HCT116 (cell line): ENCODE measurements around the gene IFT122. TPM values are rescaled to one million over a fixed set of nuclear protein-coding genes. Genes with fewer than 3 reads are reported as not detected.

Experiments used
- ATAC-seq: fragments of 200-7000 bp; cut with Tn5 transposase; 2 replicates; pipeline ENCODE4 v1.9.1; 2020; ENCODE audit warnings: mild to moderate bottlenecking, moderate library complexity
- BruUV-seq: library from RNA; stranded (reverse); fragments of 400-500 nt; replicated peaks from 2 replicates; lab custom pipeline; 2021; lab: Mats Ljungman, UMichigan
- CTCF ChIA-PET: fragments of 300-600 bp; sonication (Branson Sonifier 250); formaldehyde crosslinking; loops from one replicate; lab custom pipeline; 2021; ENCODE audit warnings: antibody characterized with exemption; lab: Charles Lee
- POLR2A ChIA-PET: fragments of 300-600, 350-600 bp; sonication (Branson Sonifier 250); formaldehyde crosslinking; loops from one replicate; lab custom pipeline; 2021; ENCODE audit warnings: antibody characterized with exemption; lab: Charles Lee
- RAD21 ChIA-PET, 2 experiments: fragments of 300-600 bp; sonication (Branson Sonifier 250); formaldehyde crosslinking; loops; one replicate each; lab custom pipeline; 2023; ENCODE audit warnings: low total read pairs in 2 of 2; ENCODE audit not compliant: uncharacterized antibody in 2 of 2, unreplicated experiment in 2 of 2, low non-redundant PET in 1 of 2; lab: Charles Lee
- DNase-seq: peaks from one replicate; pipeline ENCODE4 v3.0.0-alpha.2; 2010; ENCODE audit warnings: low read depth, low spot score
- H2AFZ ChIP-seq: fragments of 200-600 bp; shearing (Covaris generic), sonication (generic); 2 replicates; pipeline ENCODE4 v1.6.1; 2017; ENCODE audit warnings: low read depth, mixed run types, mixed read lengths, antibody characterized with exemption, low read length; ENCODE audit not compliant: poor library complexity, severe bottlenecking
- H3K27ac ChIP-seq: 2 replicates; pipeline ENCODE4 v1.5.1; 2012; ENCODE audit warnings: low read depth, low read length
- H3K27me3 ChIP-seq: fragments of 200-600 bp; sonication (generic); 2 replicates; pipeline ENCODE4 v1.6.1; 2016; ENCODE audit warnings: mixed run types, low read length, mixed read lengths; ENCODE audit not compliant: insufficient read depth
- H3K36me3 ChIP-seq, 2 experiments: fragments of 200-500 bp in 1 of 2; fragments of 200-600 bp in 1 of 2; sonication (Bioruptor generic) in 1 of 2; sonication (generic) in 1 of 2; 2 replicates each; pipeline versions ENCODE4 v1.5.1 to v1.6.1; 2014 to 2016; ENCODE audit warnings: low read length in 2 of 2, inconsistent platforms in 1 of 2, mixed read lengths in 1 of 2, mixed run types in 1 of 2; ENCODE audit not compliant: insufficient read depth in 2 of 2, control insufficient read depth in 1 of 2
- H3K4me1 ChIP-seq, 2 experiments: fragments of 200-600 bp in 1 of 2; sonication (generic) in 1 of 2; 2 replicates each; pipeline versions ENCODE4 v1.5.1 to v1.6.1; 2012 to 2017; ENCODE audit warnings: low read length in 2 of 2, inconsistent platforms in 1 of 2, mild to moderate bottlenecking in 1 of 2, mixed read lengths in 1 of 2, mixed run types in 1 of 2, moderate library complexity in 1 of 2; ENCODE audit not compliant: insufficient read depth in 2 of 2, control insufficient read depth in 1 of 2
- H3K4me2 ChIP-seq: fragments of 200-600 bp; sonication (generic); 2 replicates; pipeline ENCODE4 v1.6.1; 2017; ENCODE audit warnings: mixed run types, low read length, mixed read lengths
- H3K4me3 ChIP-seq, 2 experiments: fragments of 200-600 bp in 1 of 2; sonication (generic) in 1 of 2; replicated peaks in 1 of 2; 2 replicates each; pipeline ENCODE4 v1.5.1; 2011 to 2016; ENCODE audit warnings: low read length in 2 of 2, control low read depth in 1 of 2, low read depth in 1 of 2, mild to moderate bottlenecking in 1 of 2, mixed read lengths in 1 of 2, mixed run types in 1 of 2
- H3K79me2 ChIP-seq: fragments of 200-600 bp; sonication (generic); 2 replicates; pipeline ENCODE4 v1.6.1; 2017; ENCODE audit warnings: mild to moderate bottlenecking, mixed run types, low read length, moderate library complexity, mixed read lengths; ENCODE audit not compliant: insufficient read depth
- H3K9ac ChIP-seq: fragments of 200-600 bp; sonication (generic); 2 replicates; pipeline ENCODE4 v1.6.1; 2016; ENCODE audit warnings: low read length, mixed read lengths
- H3K9me2 ChIP-seq: fragments of 200-600 bp; sonication (generic), shearing (Covaris generic); 2 replicates; pipeline ENCODE4 v1.6.1; 2017; ENCODE audit warnings: mixed run types, mild to moderate bottlenecking, moderate library complexity; ENCODE audit not compliant: insufficient read depth
- H3K9me3 ChIP-seq, 2 experiments: fragments of 200-500 bp in 1 of 2; fragments of 200-600 bp in 1 of 2; sonication (Bioruptor generic) in 1 of 2; sonication (generic) in 1 of 2; 2 replicates each; pipeline ENCODE4 v1.6.1; 2014 to 2017; ENCODE audit warnings: low read length in 2 of 2, mixed read lengths in 2 of 2, inconsistent platforms in 1 of 2, low read depth in 1 of 2, mild to moderate bottlenecking in 1 of 2, mixed run types in 1 of 2, moderate library complexity in 1 of 2; ENCODE audit not compliant: control insufficient read depth in 1 of 2, insufficient read depth in 1 of 2
- H4K20me1 ChIP-seq: fragments of 200-600 bp; sonication (generic), shearing (Covaris generic); 2 replicates; pipeline ENCODE4 v1.6.1; 2017; ENCODE audit warnings: mixed run types, mild to moderate bottlenecking, moderate library complexity; ENCODE audit not compliant: insufficient read depth
- CEBPB ChIP-seq: IDR thresholded peaks from 2 replicates; pipeline ENCODE4 v1.6.1; 2012; ENCODE audit warnings: low read depth
- CTCF ChIP-seq, 3 experiments: fragments of 200-600 bp in 1 of 3; sonication (generic) in 1 of 3; IDR thresholded peaks in 2 of 3; conservative IDR thresholded peaks in 1 of 3; 2 replicates each; pipeline ENCODE4 v1.5.1; 2012 to 2017; ENCODE audit warnings: low read depth in 2 of 3, low read length in 2 of 3, antibody characterized with exemption in 1 of 3, borderline replicate concordance in 1 of 3, control low read depth in 1 of 3, mild to moderate bottlenecking in 1 of 3, mixed read lengths in 1 of 3, mixed run types in 1 of 3, moderate library complexity in 1 of 3; ENCODE audit not compliant: insufficient read depth in 1 of 3
- ELF1 ChIP-seq: IDR thresholded peaks from 2 replicates; pipeline ENCODE4 v1.6.1; 2012; ENCODE audit warnings: low read depth, borderline replicate concordance
- EZH2phosphoT487 ChIP-seq: fragments of 200-600 bp; IDR thresholded peaks from 2 replicates; pipeline ENCODE4 v1.6.1; 2018; ENCODE audit warnings: antibody characterized with exemption, borderline replicate concordance
- MAX ChIP-seq: IDR thresholded peaks from 2 replicates; pipeline ENCODE4 v1.6.1; 2012
- SRF ChIP-seq: IDR thresholded peaks from 2 replicates; pipeline ENCODE4 v1.6.1; 2012; ENCODE audit warnings: low read depth
- TCF7L2 ChIP-seq: IDR thresholded peaks from 2 replicates; pipeline ENCODE4 v1.7.0; 2011; ENCODE audit warnings: borderline replicate concordance, inconsistent platforms; ENCODE audit not compliant: insufficient read depth, insufficient read length; ENCODE audit errors: extremely low read depth
- ZBTB33 ChIP-seq: IDR thresholded peaks from 2 replicates; pipeline ENCODE4 v1.6.1; 2011; ENCODE audit warnings: mild to moderate bottlenecking, low read length, moderate library complexity; ENCODE audit not compliant: insufficient replicate concordance; ENCODE audit errors: extremely low read depth
- intact Hi-C: fragments of 100-400 bp; cut with micrococcal nuclease; formaldehyde crosslinking; loops from 2 replicates; pipeline ENCODE4 v1.10.0; 2022
- total RNA-seq: library from RNA; stranded (reverse); gene quantifications from one replicate; pipeline ENCODE4 v1.2.1, GENCODE V29; 2021; ENCODE audit not compliant: unreplicated experiment

IFT122 gene
- total RNA-seq, 1 experiment from 2014 or later = 21.4 TPM

- ChIA-PET RAD21 (no interaction called here), CTCF (no interaction called here), POLR2A (no interaction called here)
- Histone ChIP-seq H3K9ac (no peak overlapping the region), H3K27me3 (no peaks in the 10 kb centered on the region), H3K27ac (no peak overlapping the region), H2AFZ (no peak overlapping the region), H3K4me2 (no peak overlapping the region), H3K9me2 (no peaks in the 10 kb centered on the region), H3K4me1 (peaks cover 0 to 5% of the 10 kb centered on the region in 2 experiments; a peak in 2 of 4 replicates), H4K20me1 (no peaks in the 10 kb centered on the region), H3K79me2 (no peaks in the 10 kb centered on the region), H3K36me3 (no peaks in the 10 kb centered on the region), H3K9me3 (no peaks in the 10 kb centered on the region), H3K4me3 (no peak overlapping the region)
- no peak for DNase-seq
- TF ChIP-seq ELF1 (no peak), MAX (no peak), CTCF (IDR thresholded peaks at IDR 0.05 in 2 of 3, conservative IDR thresholded peaks at IDR 0.05 in 1 of 3; ENCODE audit: borderline replicate concordance in 1 of 3, insufficient read depth in 1 of 3, low read depth in 2 of 3, low read length in 2 of 3) (no peak), ZBTB33 (no peak), CEBPB (no peak), EZH2phosphoT487 (no peak), SRF (no peak), TCF7L2 (no peak)
- intact Hi-C loops = no loop called here
- ATAC-seq = no peak
- no TSS peak for BruUV-seq
Observed at GRCh38 chr3:129501630-129502029, 61.6 kb downstream of the IFT122 start.
